ENCODE measurements around the gene TNFAIP8L1.

- TF ChIP-seq REST (IDR thresholded peaks at IDR 0.05) (no peak), TAF1 (conservative IDR thresholded peaks at IDR 0.05) (no peak), CTCF (IDR thresholded peaks at IDR 0.05; ENCODE audit: low read depth, low read length, missing input control) (no peak), SP1 (IDR thresholded peaks at IDR 0.05) (no peak), ATF3 (IDR thresholded peaks at IDR 0.05) (no peak), FOXA1 (IDR thresholded peaks at IDR 0.05) (no peak), YY1 (IDR thresholded peaks at IDR 0.05) (no peak), RAD21 (IDR thresholded peaks at IDR 0.05) (no peak), RXRA (IDR thresholded peaks at IDR 0.05) (no peak)
- TF ChIP-seq, protein P1, sequence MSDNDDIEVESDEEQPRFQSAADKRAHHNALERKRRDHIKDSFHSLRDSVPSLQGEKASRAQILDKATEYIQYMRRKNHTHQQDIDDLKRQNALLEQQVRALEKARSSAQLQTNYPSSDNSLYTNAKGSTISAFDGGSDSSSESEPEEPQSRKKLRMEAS (IDR thresholded peaks at IDR 0.05) = no peak
- TF ChIP-seq, protein P2, sequence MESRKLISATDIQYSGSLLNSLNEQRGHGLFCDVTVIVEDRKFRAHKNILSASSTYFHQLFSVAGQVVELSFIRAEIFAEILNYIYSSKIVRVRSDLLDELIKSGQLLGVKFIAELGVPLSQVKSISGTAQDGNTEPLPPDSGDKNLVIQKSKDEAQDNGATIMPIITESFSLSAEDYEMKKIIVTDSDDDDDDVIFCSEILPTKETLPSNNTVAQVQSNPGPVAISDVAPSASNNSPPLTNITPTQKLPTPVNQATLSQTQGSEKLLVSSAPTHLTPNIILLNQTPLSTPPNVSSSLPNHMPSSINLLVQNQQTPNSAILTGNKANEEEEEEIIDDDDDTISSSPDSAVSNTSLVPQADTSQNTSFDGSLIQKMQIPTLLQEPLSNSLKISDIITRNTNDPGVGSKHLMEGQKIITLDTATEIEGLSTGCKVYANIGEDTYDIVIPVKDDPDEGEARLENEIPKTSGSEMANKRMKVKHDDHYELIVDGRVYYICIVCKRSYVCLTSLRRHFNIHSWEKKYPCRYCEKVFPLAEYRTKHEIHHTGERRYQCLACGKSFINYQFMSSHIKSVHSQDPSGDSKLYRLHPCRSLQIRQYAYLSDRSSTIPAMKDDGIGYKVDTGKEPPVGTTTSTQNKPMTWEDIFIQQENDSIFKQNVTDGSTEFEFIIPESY (IDR thresholded peaks at IDR 0.05) = no peak
Measured at GRCh38 chr19:4613254-4613751, 26.0 kb upstream of the TNFAIP8L1 start.

Data from liver (tissue), 3 donors.